ENCODE results near the gene NBEA.
"Not testable (repeated sequence)": the region's sequence is repeated elsewhere in the genome, so short reads cannot be mapped to it uniquely, and the experiment has no call there.

Gene NBEA

GRCh38 chr13:35092751-35093150 lies 150.7 kb downstream of the NBEA start:
- no peak for DNase-seq (ENCODE audit: low spot score)

- DNase-seq (ENCODE audit: low spot score): no peak
Measured at GRCh38 chr13:35093356-35093755, 151.3 kb downstream of the NBEA start.

- DNase-seq (ENCODE audit: low spot score): not testable (repeated sequence)
Measured at GRCh38 chr13:35106771-35107170, 164.7 kb downstream of the NBEA start.

GRCh38 chr13:35107535-35107934 lies 165.5 kb downstream of the NBEA start:
- no peak for DNase-seq (ENCODE audit: low spot score)

- not testable (repeated sequence) for DNase-seq (ENCODE audit: low spot score)
Measured at GRCh38 chr13:35113612-35114011, 171.5 kb downstream of the NBEA start.

GRCh38 chr13:35127466-35127865 lies 185.4 kb downstream of the NBEA start:
- no peak for DNase-seq (ENCODE audit: low spot score)

GRCh38 chr13:35129500-35129899 lies 187.4 kb downstream of the NBEA start:
- no peak for DNase-seq (ENCODE audit: low spot score)

GRCh38 chr13:35131471-35131870 lies 189.4 kb downstream of the NBEA start:
- DNase-seq (ENCODE audit: low spot score): no peak

- no peak for DNase-seq (ENCODE audit: low spot score)
Measured at GRCh38 chr13:35136585-35136984, 194.5 kb downstream of the NBEA start.

GRCh38 chr13:35139591-35139990 lies 197.5 kb downstream of the NBEA start:
- no peak for DNase-seq (ENCODE audit: low spot score)

- no peak for DNase-seq (ENCODE audit: low spot score)
Measured at GRCh38 chr13:35140321-35140720, 198.3 kb downstream of the NBEA start.

GRCh38 chr13:35140831-35141230 lies 198.8 kb downstream of the NBEA start:
- DNase-seq (ENCODE audit: low spot score): no peak

- DNase-seq (ENCODE audit: low spot score): no peak
Measured at GRCh38 chr13:35143123-35143522, 201.1 kb downstream of the NBEA start.

- DNase-seq (ENCODE audit: low spot score): no peak
Measured at GRCh38 chr13:35144166-35144890, 202.3 kb downstream of the NBEA start.

- no peak for DNase-seq (ENCODE audit: low spot score)
Measured at GRCh38 chr13:35146686-35147085, 204.6 kb downstream of the NBEA start.

- DNase-seq (ENCODE audit: low spot score): peak; percentile 2
Measured at GRCh38 chr13:35157143-35157755, 215.2 kb downstream of the NBEA start.

GRCh38 chr13:35159041-35159440 lies 217.0 kb downstream of the NBEA start:
- DNase-seq (ENCODE audit: low spot score): no peak

- no peak for DNase-seq (ENCODE audit: low spot score)
Measured at GRCh38 chr13:35160896-35161295, 218.8 kb downstream of the NBEA start.

- no peak for DNase-seq (ENCODE audit: low spot score)
Measured at GRCh38 chr13:35162420-35162819, 220.3 kb downstream of the NBEA start.

- DNase-seq (ENCODE audit: low spot score): no peak
Measured at GRCh38 chr13:35163674-35164073, 221.6 kb downstream of the NBEA start.

GRCh38 chr13:35164324-35164932 lies 222.4 kb downstream of the NBEA start:
- DNase-seq (ENCODE audit: low spot score): peak; percentile 5

- DNase-seq (ENCODE audit: low spot score): no peak
Measured at GRCh38 chr13:35165205-35165604, 223.1 kb downstream of the NBEA start.

- no peak for DNase-seq (ENCODE audit: low spot score)
Measured at GRCh38 chr13:35179494-35179893, 237.4 kb downstream of the NBEA start.
